CD4-positive, CD25-positive, alpha-beta regulatory T cell (primary cell): Measurements from ENCODE around the gene DENND1A. TPM values are rescaled to one million over a fixed set of nuclear protein-coding genes. Genes with fewer than 3 reads are reported as not detected.

Experiments used
- ATAC-seq, 2 donors: fragments of 150-1000 bp; cut with Tn5 transposase; one replicate each; pipeline ENCODE4 v1.10.0; 2021; ENCODE audit warnings: low read depth in 2 of 2, moderate number of reproducible peaks in 2 of 2, moderate library complexity in 1 of 2
- DNase-seq, 3 donors: peaks; one replicate each; pipeline versions ENCODE4 v3.0.0 to v3.0.0-alpha.2; 2012 to 2022; ENCODE audit warnings: mixed read lengths in 1 of 3
- H3K27ac ChIP-seq: one replicate; pipeline ENCODE4 v1.7.0; 2013; ENCODE audit warnings: mild to moderate bottlenecking, low read length; ENCODE audit not compliant: insufficient read depth, poor library complexity, severe bottlenecking
- H3K27me3 ChIP-seq: one replicate; pipeline ENCODE4 v1.7.0; 2013; ENCODE audit warnings: low read length; ENCODE audit not compliant: control insufficient read depth, insufficient read depth
- H3K36me3 ChIP-seq: one replicate; pipeline ENCODE4 v1.7.0; 2013; ENCODE audit warnings: mild to moderate bottlenecking, low read length, moderate library complexity; ENCODE audit not compliant: control insufficient read depth, insufficient read depth
- H3K4me1 ChIP-seq: 2 replicates; pipeline ENCODE4 v1.7.0; 2013; ENCODE audit warnings: mild to moderate bottlenecking, low read length; ENCODE audit not compliant: insufficient read depth, control insufficient read depth, poor library complexity, severe bottlenecking
- H3K4me3 ChIP-seq: one replicate; pipeline ENCODE4 v1.7.0; 2013; ENCODE audit warnings: low read depth, mild to moderate bottlenecking, low read length, moderate library complexity
- H3K9me3 ChIP-seq, 2 experiments: 1 replicate in 1 of 2; 2 replicates in 1 of 2; pipeline ENCODE4 v1.7.0; 2013; ENCODE audit warnings: low read length in 2 of 2, mild to moderate bottlenecking in 1 of 2, moderate library complexity in 1 of 2; ENCODE audit not compliant: control insufficient read depth in 2 of 2
- H3K27ac Mint-ChIP-seq, 3 donors: one replicate each; pipeline ENCODE4 v1.8.0; 2020 to 2022; ENCODE audit warnings: mild to moderate bottlenecking in 3 of 3, mixed read lengths in 3 of 3, moderate library complexity in 2 of 3
- H3K27me3 Mint-ChIP-seq: one replicate; pipeline ENCODE4 v1.8.0; 2022; ENCODE audit warnings: mild to moderate bottlenecking, mixed read lengths
- H3K36me3 Mint-ChIP-seq: one replicate; pipeline ENCODE4 v1.8.0; 2020; ENCODE audit warnings: mixed read lengths
- H3K4me1 Mint-ChIP-seq, 4 donors: one replicate each; pipeline ENCODE4 v1.8.0; 2020 to 2022; ENCODE audit warnings: mixed read lengths in 4 of 4, mild to moderate bottlenecking in 1 of 4
- H3K4me3 Mint-ChIP-seq, 4 donors: one replicate each; pipeline ENCODE4 v1.8.0; 2020 to 2022; ENCODE audit warnings: mild to moderate bottlenecking in 4 of 4, mixed read lengths in 4 of 4, moderate library complexity in 3 of 4
- H3K9me3 Mint-ChIP-seq, 7 donors: one replicate each; pipeline ENCODE4 v1.8.0; 2020 to 2022; ENCODE audit warnings: mixed read lengths in 7 of 7, mild to moderate bottlenecking in 3 of 7, moderate library complexity in 2 of 7
- polyA plus RNA-seq, 4 donors: library from polyadenylated mRNA; unstranded; fragments of 300-500 nt; fragmentation: Illumina TruSeq; gene quantifications; one replicate each; pipeline ENCODE4 v1.2.3, GENCODE V29; 2021
- total RNA-seq: library from RNA; stranded (reverse); gene quantifications from one replicate; pipeline ENCODE4 v1.2.3, GENCODE V29; 2022

DENND1A gene
- total and polyA plus RNA-seq, 5 donors from 2014 or later = 3.5 to 21.8 (median 4.7) TPM

GRCh38 chr9:123469282-123469681 is 460.6 kb downstream of the DENND1A start:
- H3K4me1 Mint-ChIP-seq = peaks cover 0 to 2% (median 0%) of the 10 kb centered on the region in 4 donors
- H3K27me3 ChIP-seq = no peaks in the 10 kb centered on the region
- H3K4me1 ChIP-seq = no peaks in the 10 kb centered on the region
- ATAC-seq = no peak
- no peaks in the 10 kb centered on the region for H3K9me3 Mint-ChIP-seq
- DNase-seq = no peak
- no peaks in the 10 kb centered on the region for H3K9me3 ChIP-seq
- H3K27me3 Mint-ChIP-seq = no peaks in the 10 kb centered on the region
- H3K36me3 Mint-ChIP-seq = peaks cover 5% of the 10 kb centered on the region
- H3K4me3 Mint-ChIP-seq = no peak overlapping the region
- H3K36me3 ChIP-seq = no peaks in the 10 kb centered on the region
- no peak overlapping the region for H3K27ac ChIP-seq
- no peak overlapping the region for H3K4me3 ChIP-seq
- no peak overlapping the region for H3K27ac Mint-ChIP-seq

- Histone ChIP-seq H3K9me3 (no peaks in the 10 kb centered on the region), H3K27me3 (no peaks in the 10 kb centered on the region), H3K36me3 (no peaks in the 10 kb centered on the region), H3K4me1 (no peaks in the 10 kb centered on the region), H3K4me3 (no peak overlapping the region), H3K27ac (no peak overlapping the region)
- ATAC-seq (no peak), DNase-seq (no peak)
- no peaks in the 10 kb centered on the region for H3K27me3 Mint-ChIP-seq
- H3K36me3 Mint-ChIP-seq = peaks cover 8% of the 10 kb centered on the region
- no peak overlapping the region for H3K27ac Mint-ChIP-seq
- no peak overlapping the region for H3K4me3 Mint-ChIP-seq
- peaks cover 0 to 2% (median 0%) of the 10 kb centered on the region in 4 donors for H3K4me1 Mint-ChIP-seq
- H3K9me3 Mint-ChIP-seq = no peaks in the 10 kb centered on the region
Observed at GRCh38 chr9:123468541-123468940, 461.4 kb downstream of the DENND1A start.

GRCh38 chr9:123465304-123465703 is 464.6 kb downstream of the DENND1A start:
- H3K4me1 Mint-ChIP-seq = peaks cover 0 to 2% (median 0%) of the 10 kb centered on the region in 4 donors
- H3K4me3 Mint-ChIP-seq = no peak overlapping the region
- DNase-seq (no peak), ATAC-seq (no peak)
- no peaks in the 10 kb centered on the region for H3K4me1 ChIP-seq
- H3K27me3 ChIP-seq = no peaks in the 10 kb centered on the region
- peaks cover 8% of the 10 kb centered on the region for H3K36me3 Mint-ChIP-seq
- no peak overlapping the region for H3K4me3 ChIP-seq
- no peaks in the 10 kb centered on the region for H3K27me3 Mint-ChIP-seq
- no peak overlapping the region for H3K27ac Mint-ChIP-seq
- H3K9me3 ChIP-seq = no peaks in the 10 kb centered on the region
- no peaks in the 10 kb centered on the region for H3K36me3 ChIP-seq
- H3K27ac ChIP-seq = no peak overlapping the region
- no peaks in the 10 kb centered on the region for H3K9me3 Mint-ChIP-seq

GRCh38 chr9:123460091-123460490 is 469.8 kb downstream of the DENND1A start:
- DNase-seq (no peak), ATAC-seq (no peak)
- H3K36me3 ChIP-seq = no peaks in the 10 kb centered on the region
- H3K36me3 Mint-ChIP-seq = peaks cover 20% of the 10 kb centered on the region
- H3K4me1 ChIP-seq = no peaks in the 10 kb centered on the region
- H3K27me3 ChIP-seq = no peaks in the 10 kb centered on the region
- no peaks in the 10 kb centered on the region for H3K27me3 Mint-ChIP-seq
- no peak overlapping the region for H3K4me3 Mint-ChIP-seq
- H3K9me3 ChIP-seq = no peaks in the 10 kb centered on the region
- no peak overlapping the region for H3K4me3 ChIP-seq
- no peak overlapping the region for H3K27ac ChIP-seq
- H3K27ac Mint-ChIP-seq = no peak overlapping the region
- H3K9me3 Mint-ChIP-seq = no peaks in the 10 kb centered on the region
- no peaks in the 10 kb centered on the region for H3K4me1 Mint-ChIP-seq

GRCh38 chr9:123457583-123457982 is 472.3 kb downstream of the DENND1A start:
- no peaks in the 10 kb centered on the region for H3K27me3 Mint-ChIP-seq
- peaks cover 0 to 5% (median 0%) of the 10 kb centered on the region in 4 donors for H3K4me1 Mint-ChIP-seq
- Histone ChIP-seq H3K4me1 (no peaks in the 10 kb centered on the region), H3K36me3 (no peaks in the 10 kb centered on the region), H3K27ac (no peak overlapping the region), H3K27me3 (no peaks in the 10 kb centered on the region), H3K4me3 (no peak overlapping the region), H3K9me3 (no peaks in the 10 kb centered on the region)
- DNase-seq (no peak), ATAC-seq (no peak)
- no peak overlapping the region for H3K27ac Mint-ChIP-seq
- H3K9me3 Mint-ChIP-seq = no peaks in the 10 kb centered on the region
- H3K36me3 Mint-ChIP-seq = peaks cover 33% of the 10 kb centered on the region
- no peak overlapping the region for H3K4me3 Mint-ChIP-seq

GRCh38 chr9:123456011-123456410 is 473.9 kb downstream of the DENND1A start:
- Mint-ChIP-seq H3K4me3 (no peak overlapping the region), H3K9me3 (no peaks in the 10 kb centered on the region), H3K36me3 (peaks cover 42% of the 10 kb centered on the region), H3K4me1 (peaks cover 0 to 5% (median 0%) of the 10 kb centered on the region in 4 donors), H3K27ac (no peak overlapping the region), H3K27me3 (no peaks in the 10 kb centered on the region)
- no peak overlapping the region for H3K4me3 ChIP-seq
- H3K9me3 ChIP-seq = no peaks in the 10 kb centered on the region
- no peak for ATAC-seq
- no peaks in the 10 kb centered on the region for H3K36me3 ChIP-seq
- H3K27ac ChIP-seq = no peak overlapping the region
- no peak for DNase-seq
- no peaks in the 10 kb centered on the region for H3K27me3 ChIP-seq
- H3K4me1 ChIP-seq = no peaks in the 10 kb centered on the region

GRCh38 chr9:123455187-123455586 is 474.7 kb downstream of the DENND1A start:
- Histone ChIP-seq H3K9me3 (no peaks in the 10 kb centered on the region), H3K36me3 (no peaks in the 10 kb centered on the region), H3K4me1 (no peaks in the 10 kb centered on the region), H3K27ac (no peak overlapping the region), H3K4me3 (no peak overlapping the region), H3K27me3 (no peaks in the 10 kb centered on the region)
- Mint-ChIP-seq H3K9me3 (no peaks in the 10 kb centered on the region), H3K4me3 (no peak overlapping the region), H3K27ac (no peak overlapping the region), H3K4me1 (peaks cover 0 to 5% (median 0%) of the 10 kb centered on the region in 4 donors), H3K36me3 (peaks cover 46% of the 10 kb centered on the region), H3K27me3 (no peaks in the 10 kb centered on the region)
- ATAC-seq (no peak), DNase-seq (no peak)

GRCh38 chr9:123454361-123454760 is 475.6 kb downstream of the DENND1A start:
- no peaks in the 10 kb centered on the region for H3K4me1 ChIP-seq
- no peak for DNase-seq
- Mint-ChIP-seq H3K9me3 (no peaks in the 10 kb centered on the region), H3K27ac (peak overlapping the region in 1 of 3 donors; percentile 31), H3K36me3 (peaks cover 46% of the 10 kb centered on the region), H3K4me3 (no peak overlapping the region), H3K4me1 (peaks cover 0 to 5% (median 0%) of the 10 kb centered on the region in 4 donors), H3K27me3 (no peaks in the 10 kb centered on the region)
- no peaks in the 10 kb centered on the region for H3K27me3 ChIP-seq
- no peak for ATAC-seq
- H3K4me3 ChIP-seq = no peak overlapping the region
- H3K9me3 ChIP-seq = no peaks in the 10 kb centered on the region
- no peak overlapping the region for H3K27ac ChIP-seq
- no peaks in the 10 kb centered on the region for H3K36me3 ChIP-seq
